Measurements from ENCODE around the gene ABCD4. TPM values are rescaled to one million over a fixed set of nuclear protein-coding genes. Genes with fewer than 3 reads are reported as not detected.

ABCD4 gene
- total RNA-seq, 4 donors from 2014 or later = 20.0 to 45.4 (median 33.0) TPM

GRCh38 chr14:74239848-74240793 is 62.6 kb downstream of the ABCD4 start:
- TF ChIP-seq POLR2A (IDR thresholded peaks at IDR 0.05) (no peak), EP300 (IDR thresholded peaks at IDR 0.05) (no peak), POLR2AphosphoS5 (IDR thresholded peaks at IDR 0.05) (peak; percentile 34)
- TF ChIP-seq, protein P1, sequence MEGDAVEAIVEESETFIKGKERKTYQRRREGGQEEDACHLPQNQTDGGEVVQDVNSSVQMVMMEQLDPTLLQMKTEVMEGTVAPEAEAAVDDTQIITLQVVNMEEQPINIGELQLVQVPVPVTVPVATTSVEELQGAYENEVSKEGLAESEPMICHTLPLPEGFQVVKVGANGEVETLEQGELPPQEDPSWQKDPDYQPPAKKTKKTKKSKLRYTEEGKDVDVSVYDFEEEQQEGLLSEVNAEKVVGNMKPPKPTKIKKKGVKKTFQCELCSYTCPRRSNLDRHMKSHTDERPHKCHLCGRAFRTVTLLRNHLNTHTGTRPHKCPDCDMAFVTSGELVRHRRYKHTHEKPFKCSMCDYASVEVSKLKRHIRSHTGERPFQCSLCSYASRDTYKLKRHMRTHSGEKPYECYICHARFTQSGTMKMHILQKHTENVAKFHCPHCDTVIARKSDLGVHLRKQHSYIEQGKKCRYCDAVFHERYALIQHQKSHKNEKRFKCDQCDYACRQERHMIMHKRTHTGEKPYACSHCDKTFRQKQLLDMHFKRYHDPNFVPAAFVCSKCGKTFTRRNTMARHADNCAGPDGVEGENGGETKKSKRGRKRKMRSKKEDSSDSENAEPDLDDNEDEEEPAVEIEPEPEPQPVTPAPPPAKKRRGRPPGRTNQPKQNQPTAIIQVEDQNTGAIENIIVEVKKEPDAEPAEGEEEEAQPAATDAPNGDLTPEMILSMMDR (IDR thresholded peaks at IDR 0.05) = no peak

DNA sequence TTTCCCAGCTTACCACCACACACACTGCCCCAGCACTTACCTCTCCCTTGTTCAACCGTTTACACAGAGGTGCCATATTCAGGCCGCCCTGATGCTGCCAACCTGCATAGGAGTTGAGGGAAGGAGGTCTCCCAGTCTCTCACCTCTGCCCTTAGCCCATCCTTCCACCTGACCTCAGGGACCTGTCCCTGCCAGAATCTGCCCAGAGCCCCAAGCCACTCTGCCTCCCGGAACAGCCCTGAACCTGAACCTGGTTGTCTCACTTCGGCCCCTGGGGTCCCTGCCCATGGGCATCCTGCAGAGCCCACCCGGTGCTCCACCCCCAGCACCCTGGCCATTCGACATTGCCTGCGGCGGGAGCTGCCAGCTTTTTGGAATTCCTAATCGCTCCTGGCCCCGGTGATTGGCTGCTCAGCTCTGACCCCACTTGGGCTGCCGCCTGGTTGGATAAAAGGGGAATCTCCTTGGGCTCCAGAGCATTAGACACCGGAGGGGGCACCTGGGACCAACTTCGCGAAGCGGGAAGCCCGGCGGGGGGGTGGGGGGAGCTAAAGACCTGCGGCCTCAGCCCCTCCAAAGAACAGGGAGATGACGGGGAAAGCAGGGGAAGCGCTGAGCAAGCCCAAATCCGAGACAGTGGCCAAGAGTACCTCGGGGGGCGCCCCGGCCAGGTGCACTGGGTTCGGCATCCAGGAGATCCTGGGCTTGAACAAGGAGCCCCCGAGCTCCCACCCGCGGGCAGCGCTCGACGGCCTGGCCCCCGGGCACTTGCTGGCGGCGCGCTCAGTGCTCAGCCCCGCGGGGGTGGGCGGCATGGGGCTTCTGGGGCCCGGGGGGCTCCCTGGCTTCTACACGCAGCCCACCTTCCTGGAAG is 63.5 kb downstream of the ABCD4 start, which contains the start of gene VSX2:
Gene VSX2, plus strand, starts transcription at position 476 of the 874 bp plus-strand sequence. Its CDS starts 113 bp downstream, at position 589.
- no peak for TF ChIP-seq POLR2A (IDR thresholded peaks at IDR 0.05)
- TF ChIP-seq EP300 (IDR thresholded peaks at IDR 0.05) = no peak
- TF ChIP-seq, protein P1 (IDR thresholded peaks at IDR 0.05) = no peak
- TF ChIP-seq POLR2AphosphoS5 (IDR thresholded peaks at IDR 0.05) = no peak
- Histone ChIP-seq H3K9me3 (no peaks in the 10 kb centered on the region), H3K27me3 (peaks cover 78% of the 10 kb centered on the region), H3K27ac (no peak within 1 kb of the TSS), H3K36me3 (no peaks in the 10 kb centered on the region), H3K4me1 (peaks cover 0 to 31% (median 28%) of the 10 kb centered on the region in 3 donors), H3K4me3 (peak within 1 kb of the TSS in 1 of 2 donors; percentile 42)
- 9 to 30% methylated on average over 2 to 5 of the region's 40 CpGs for WGBS, 2 donors (ENCODE audit: low coverage in 1 of 2)
- no peak for ATAC-seq

More at GRCh38 chr14:74239848-74240793, 62.6 kb downstream of the ABCD4 start:
- Histone ChIP-seq H3K9me3 (no peaks in the 10 kb centered on the region), H3K27me3 (peaks cover 86% of the 10 kb centered on the region), H3K36me3 (no peaks in the 10 kb centered on the region), H3K4me3 (peak overlapping the region in 1 of 2 donors; percentile 42), H3K4me1 (peaks cover 0 to 31% (median 28%) of the 10 kb centered on the region in 3 donors), H3K27ac (no peak overlapping the region)
- no peak for ATAC-seq
- 2% methylated on average over 18 of the region's 94 CpGs; no CpG with 5 or more reads in 1 of the 2 donors for WGBS, 2 donors (ENCODE audit: low coverage in 1 of 2)

- TF ChIP-seq POLR2A (IDR thresholded peaks at IDR 0.05) (no peak), POLR2AphosphoS5 (IDR thresholded peaks at IDR 0.05) (no peak), EP300 (IDR thresholded peaks at IDR 0.05) (no peak)
- TF ChIP-seq, protein P1 (IDR thresholded peaks at IDR 0.05) = no peak
- no peak for ATAC-seq
- H3K4me3 ChIP-seq = no peak overlapping the region
- H3K36me3 ChIP-seq = no peaks in the 10 kb centered on the region
- peaks cover 0 to 3% (median 0%) of the 10 kb centered on the region in 3 donors for H3K9me3 ChIP-seq
- H3K27me3 ChIP-seq = peaks cover 78% of the 10 kb centered on the region
- peaks cover 0 to 31% (median 28%) of the 10 kb centered on the region in 3 donors for H3K4me1 ChIP-seq
- 60 to 79% methylated on average over 1 to 4 of the region's 4 CpGs for WGBS, 2 donors (ENCODE audit: low coverage in 1 of 2)
- no peak overlapping the region for H3K27ac ChIP-seq
Measured at GRCh38 chr14:74237441-74237840, 65.3 kb downstream of the ABCD4 start.

Other genes with a start within 250 kb of the ABCD4 start
- gene ALDH6A1, start 218.5 kb downstream of the ABCD4 start, total RNA-seq = 10 to 100 TPM; 47.9 to 70.5 (median 61.3) TPM
- gene LIN52, start 218.0 kb downstream of the ABCD4 start, total RNA-seq = 10 to 100 TPM in 2 of 4 donors, 1 to 10 TPM in 2; 8.1 to 15.9 (median 9.9) TPM
- not detected for gene VSX2, start 63.5 kb downstream of the ABCD4 start, total RNA-seq
- not detected for gene VRTN, start 45.5 kb upstream of the ABCD4 start, total RNA-seq
- under 1 TPM in 3 of 4 donors, not detected in 1; 0.20 to 0.47 (median 0.27) TPM for gene SYNDIG1L, start 123.3 kb upstream of the ABCD4 start, total RNA-seq
- gene NPC2, start 190.4 kb upstream of the ABCD4 start, total RNA-seq = 100 to 1,000 TPM in 3 of 4 donors, 10 to 100 TPM in 1; 81.9 to 302 (median 227) TPM
- gene ISCA2, start 190.8 kb upstream of the ABCD4 start, total RNA-seq = 10 to 100 TPM; 10.6 to 16.3 (median 10.9) TPM

All from gastroesophageal sphincter (tissue), 4 donors.